PC-9 (cell line): ENCODE data around the gene UBE2L3.

Experiments
- EZH2 ChIP-seq: fragments of 200-600 bp; sonication (generic); IDR thresholded peaks from 2 replicates; pipeline ENCODE4 v1.8.0; 2017; ENCODE audit warnings: antibody characterized with exemption, low read depth
- TF ChIP-seq, protein P1 (sequence below): fragments of 200-600 bp; sonication (generic); conservative IDR thresholded peaks from 2 replicates; pipeline ENCODE4 v1.6.1; 2017; ENCODE audit warnings: mixed run types, antibody characterized with exemption, mild to moderate bottlenecking, moderate library complexity

DNA sequence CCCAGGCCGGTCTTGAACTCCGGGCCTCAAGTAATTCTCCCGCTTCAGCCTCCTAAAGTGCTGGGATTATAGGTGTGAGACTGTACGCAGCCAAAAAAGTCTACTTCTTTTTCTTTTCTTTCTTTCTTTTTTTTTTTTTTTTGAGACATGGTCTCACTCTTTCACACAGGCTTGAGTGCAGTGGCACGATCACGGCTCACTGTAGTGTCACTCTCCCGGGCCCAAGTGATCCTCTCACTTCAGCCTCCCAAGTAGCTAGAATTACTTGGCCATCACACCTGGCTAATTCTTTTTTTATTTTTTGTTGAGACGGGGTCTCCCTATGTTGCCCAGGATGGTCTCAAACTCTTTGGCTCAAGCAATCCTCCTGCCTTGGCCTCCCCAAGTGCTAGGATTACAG, 3.6 kb upstream of the UBE2L3 start:
- TF ChIP-seq, protein P1, sequence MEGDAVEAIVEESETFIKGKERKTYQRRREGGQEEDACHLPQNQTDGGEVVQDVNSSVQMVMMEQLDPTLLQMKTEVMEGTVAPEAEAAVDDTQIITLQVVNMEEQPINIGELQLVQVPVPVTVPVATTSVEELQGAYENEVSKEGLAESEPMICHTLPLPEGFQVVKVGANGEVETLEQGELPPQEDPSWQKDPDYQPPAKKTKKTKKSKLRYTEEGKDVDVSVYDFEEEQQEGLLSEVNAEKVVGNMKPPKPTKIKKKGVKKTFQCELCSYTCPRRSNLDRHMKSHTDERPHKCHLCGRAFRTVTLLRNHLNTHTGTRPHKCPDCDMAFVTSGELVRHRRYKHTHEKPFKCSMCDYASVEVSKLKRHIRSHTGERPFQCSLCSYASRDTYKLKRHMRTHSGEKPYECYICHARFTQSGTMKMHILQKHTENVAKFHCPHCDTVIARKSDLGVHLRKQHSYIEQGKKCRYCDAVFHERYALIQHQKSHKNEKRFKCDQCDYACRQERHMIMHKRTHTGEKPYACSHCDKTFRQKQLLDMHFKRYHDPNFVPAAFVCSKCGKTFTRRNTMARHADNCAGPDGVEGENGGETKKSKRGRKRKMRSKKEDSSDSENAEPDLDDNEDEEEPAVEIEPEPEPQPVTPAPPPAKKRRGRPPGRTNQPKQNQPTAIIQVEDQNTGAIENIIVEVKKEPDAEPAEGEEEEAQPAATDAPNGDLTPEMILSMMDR: no peak
- no peak for TF ChIP-seq EZH2
